ENCODE results near the gene ARMC7.

Gene ARMC7

DNA sequence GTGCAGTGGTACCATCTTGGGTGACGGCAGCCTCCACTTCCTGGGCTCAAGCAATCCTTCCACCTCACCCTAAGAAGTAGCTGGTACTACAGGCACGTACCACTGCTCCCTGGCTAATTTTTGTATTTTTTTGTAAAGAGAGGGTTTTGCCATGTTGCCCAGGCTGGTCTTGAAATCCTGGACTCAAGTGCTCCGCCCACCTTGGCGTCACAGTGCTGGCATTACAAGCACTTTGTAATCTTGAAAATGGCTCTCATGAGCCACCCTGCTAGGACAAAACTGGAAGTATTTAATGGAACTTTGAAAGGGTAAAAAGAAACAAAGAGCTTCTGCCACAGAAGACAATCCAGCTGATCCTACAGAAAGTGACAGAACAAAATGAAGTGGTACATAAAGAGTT is 63.8 kb downstream of the ARMC7 start:
- no peak overlapping the region for H3K4me3 ChIP-seq (ENCODE audit: low read depth, low read length)
- TF ChIP-seq, protein P1, sequence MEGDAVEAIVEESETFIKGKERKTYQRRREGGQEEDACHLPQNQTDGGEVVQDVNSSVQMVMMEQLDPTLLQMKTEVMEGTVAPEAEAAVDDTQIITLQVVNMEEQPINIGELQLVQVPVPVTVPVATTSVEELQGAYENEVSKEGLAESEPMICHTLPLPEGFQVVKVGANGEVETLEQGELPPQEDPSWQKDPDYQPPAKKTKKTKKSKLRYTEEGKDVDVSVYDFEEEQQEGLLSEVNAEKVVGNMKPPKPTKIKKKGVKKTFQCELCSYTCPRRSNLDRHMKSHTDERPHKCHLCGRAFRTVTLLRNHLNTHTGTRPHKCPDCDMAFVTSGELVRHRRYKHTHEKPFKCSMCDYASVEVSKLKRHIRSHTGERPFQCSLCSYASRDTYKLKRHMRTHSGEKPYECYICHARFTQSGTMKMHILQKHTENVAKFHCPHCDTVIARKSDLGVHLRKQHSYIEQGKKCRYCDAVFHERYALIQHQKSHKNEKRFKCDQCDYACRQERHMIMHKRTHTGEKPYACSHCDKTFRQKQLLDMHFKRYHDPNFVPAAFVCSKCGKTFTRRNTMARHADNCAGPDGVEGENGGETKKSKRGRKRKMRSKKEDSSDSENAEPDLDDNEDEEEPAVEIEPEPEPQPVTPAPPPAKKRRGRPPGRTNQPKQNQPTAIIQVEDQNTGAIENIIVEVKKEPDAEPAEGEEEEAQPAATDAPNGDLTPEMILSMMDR (IDR thresholded peaks at IDR 0.05; ENCODE audit: low read depth, low read length), result no peak

DNA sequence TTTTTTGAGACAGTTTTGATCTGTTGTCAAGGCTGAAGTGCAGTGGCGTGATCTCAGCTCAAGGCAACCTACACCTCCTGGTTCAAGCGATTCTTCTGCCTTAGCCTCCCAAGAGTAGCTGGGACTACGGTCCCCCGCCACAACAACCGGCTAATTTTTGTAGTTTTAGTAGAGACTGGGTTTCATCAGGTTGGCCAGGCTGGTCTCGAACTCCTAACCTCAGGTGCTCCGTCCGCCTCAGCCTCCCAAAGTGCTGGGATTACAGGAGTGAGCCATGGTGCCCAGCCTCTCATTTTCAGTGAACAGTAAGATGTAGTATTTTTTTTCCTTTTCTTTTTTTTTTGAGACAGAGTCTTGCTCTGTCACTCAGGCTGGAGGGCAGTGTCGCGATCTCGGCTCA is 65.2 kb downstream of the ARMC7 start:
- H3K4me3 ChIP-seq (ENCODE audit: low read depth, low read length), result no peak overlapping the region
- TF ChIP-seq, protein P1 (IDR thresholded peaks at IDR 0.05; ENCODE audit: low read depth, low read length), result no peak

DNA sequence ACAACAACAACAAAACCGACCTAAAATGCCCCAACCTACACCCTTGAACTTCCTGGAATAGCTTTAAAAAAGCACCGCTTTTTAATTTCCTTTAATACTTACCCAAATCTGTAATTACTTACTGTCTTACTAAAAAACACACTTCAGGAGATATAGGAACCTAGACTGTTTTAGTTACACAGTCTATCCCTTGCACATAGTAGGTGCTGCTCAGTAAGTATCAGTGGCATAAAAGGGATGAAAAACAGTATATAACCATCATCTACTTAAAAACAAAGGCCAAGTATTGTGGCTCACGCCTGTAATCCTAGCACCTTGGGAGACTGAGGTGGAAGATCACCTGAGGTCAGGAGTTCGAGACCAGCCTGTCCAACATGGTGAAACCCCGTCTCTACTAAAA is 66.9 kb downstream of the ARMC7 start:
- H3K4me3 ChIP-seq (ENCODE audit: low read depth, low read length), result no peak overlapping the region
- TF ChIP-seq, protein P1 (IDR thresholded peaks at IDR 0.05; ENCODE audit: low read depth, low read length), result no peak

DNA sequence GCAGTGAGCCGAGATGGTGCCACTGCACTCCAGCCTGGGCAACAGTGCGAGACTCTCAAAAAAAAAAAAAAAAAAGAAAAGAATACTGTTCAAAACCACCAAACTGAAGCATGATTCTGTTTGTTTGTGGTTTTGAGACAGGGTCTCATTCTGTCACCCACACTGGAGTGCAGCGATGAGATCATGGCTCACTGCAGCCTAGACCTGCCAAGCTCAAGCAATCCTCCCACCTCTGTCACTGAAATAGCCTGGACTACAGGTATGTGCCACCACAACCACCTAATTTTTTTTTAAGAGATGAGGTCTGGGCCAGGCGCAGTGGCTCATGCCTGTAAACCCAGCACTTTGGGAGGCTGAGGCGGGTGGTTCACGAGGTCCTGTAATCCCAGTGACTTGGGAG is 68.7 kb downstream of the ARMC7 start:
- no peak overlapping the region for H3K4me3 ChIP-seq (ENCODE audit: low read depth, low read length)

More for the DNA sequence above, 68.7 kb downstream of the ARMC7 start:
- TF ChIP-seq, protein P1 (IDR thresholded peaks at IDR 0.05; ENCODE audit: low read depth, low read length), result no peak

All from WI38 (cell line).